HCEC 1CT (cell line): ENCODE measurements around the gene C2orf68.
"Not testable (repeated sequence)": the region's sequence is repeated elsewhere in the genome, so short reads cannot be mapped to it uniquely, and the experiment has no call there.

ENCODE experiments used
- DNase-seq: peaks from one replicate; pipeline ENCODE4 v3.0.0-alpha.2; 2017

Gene C2orf68, protein sequence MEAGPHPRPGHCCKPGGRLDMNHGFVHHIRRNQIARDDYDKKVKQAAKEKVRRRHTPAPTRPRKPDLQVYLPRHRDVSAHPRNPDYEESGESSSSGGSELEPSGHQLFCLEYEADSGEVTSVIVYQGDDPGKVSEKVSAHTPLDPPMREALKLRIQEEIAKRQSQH

GRCh38 chr2:85611705-85612587, at the start of gene C2orf68:
TSS of gene C2orf68 (minus strand) at chr2:85612066. CDS start at chr2:85611984, 82 bp downstream.
- DNase-seq, result peak; percentile 79

DNA sequence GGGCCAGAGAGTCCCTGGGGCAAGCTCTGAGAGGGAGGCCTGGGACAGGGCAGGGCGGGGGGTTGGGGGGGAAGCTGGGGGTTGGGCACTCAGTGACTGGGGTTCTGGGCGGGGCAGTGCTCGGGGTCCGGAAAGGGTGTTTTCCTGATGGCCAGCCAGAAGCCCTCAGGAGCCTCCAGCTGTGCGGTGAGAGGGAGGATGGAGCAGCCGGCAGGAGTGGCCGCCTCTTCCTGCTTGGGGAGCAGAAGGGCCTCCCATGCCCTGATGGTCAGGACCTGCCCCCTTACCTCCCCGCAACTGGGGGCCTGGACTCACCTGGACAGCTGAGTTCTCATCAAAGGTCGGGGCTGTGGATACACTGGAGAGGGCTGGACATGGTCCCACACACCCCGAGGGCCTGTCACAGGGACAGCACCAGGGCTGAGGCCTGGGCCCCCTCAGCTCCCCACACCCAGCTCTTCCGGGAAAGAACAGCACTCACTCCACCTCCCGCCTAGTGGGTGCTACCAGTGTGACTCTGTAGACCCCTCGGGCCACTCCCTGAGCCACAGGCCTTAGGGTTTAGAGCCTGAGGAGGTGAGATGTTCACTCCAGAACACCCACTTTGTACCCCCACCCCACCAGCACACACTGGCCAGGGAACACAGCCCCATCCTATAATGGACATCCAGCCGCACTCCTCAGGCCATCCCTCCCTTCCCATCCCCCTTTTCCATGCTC, 49.4 kb upstream of the C2orf68 start:
- no peak for DNase-seq

DNA sequence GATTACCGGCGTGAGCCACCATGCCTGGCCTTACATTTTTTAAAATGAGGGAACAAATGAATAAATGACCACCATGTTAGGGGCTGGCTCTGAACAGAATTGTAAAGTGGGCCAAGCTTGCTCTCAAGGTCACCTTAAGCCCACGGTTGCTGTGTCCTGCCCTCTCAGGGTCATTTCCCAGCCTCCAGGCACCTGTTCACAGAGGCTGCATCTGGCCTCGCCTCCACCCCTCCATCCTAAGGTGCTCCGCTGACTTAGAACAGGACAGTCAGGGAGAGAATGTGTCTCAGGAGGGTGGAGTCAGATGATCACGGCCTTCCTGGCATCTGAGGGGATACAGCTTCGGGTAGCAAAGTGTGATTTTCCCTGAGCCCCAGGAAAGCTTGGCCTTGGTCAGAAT, 48.9 kb upstream of the C2orf68 start:
- DNase-seq, result no peak

- DNase-seq, result not testable (repeated sequence)
Measured at GRCh38 chr2:85660301-85660700, 48.4 kb upstream of the C2orf68 start.

- DNase-seq, result no peak
Measured at GRCh38 chr2:85659324-85659981, 47.6 kb upstream of the C2orf68 start.

DNA sequence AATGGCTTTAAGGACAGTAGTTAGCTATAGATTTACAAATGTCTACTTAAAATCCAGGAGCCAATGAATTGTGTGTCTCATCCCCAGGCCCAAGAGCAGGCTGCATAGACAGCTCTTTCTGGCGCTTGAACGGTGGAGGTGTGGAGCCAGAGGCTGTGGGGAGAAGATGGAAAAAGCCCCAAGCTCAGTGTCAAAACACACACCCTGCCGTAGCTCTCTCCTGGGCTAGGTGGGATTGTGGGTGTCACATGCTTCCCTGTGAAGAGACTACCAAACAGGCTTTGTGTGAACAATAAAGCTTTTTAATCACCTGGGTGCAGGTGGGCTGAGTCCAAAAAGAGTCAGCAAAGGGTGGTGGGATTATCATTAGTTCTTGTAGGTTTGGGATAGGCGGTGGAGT, 45.5 kb upstream of the C2orf68 start:
- DNase-seq, result not testable (repeated sequence)

DNA sequence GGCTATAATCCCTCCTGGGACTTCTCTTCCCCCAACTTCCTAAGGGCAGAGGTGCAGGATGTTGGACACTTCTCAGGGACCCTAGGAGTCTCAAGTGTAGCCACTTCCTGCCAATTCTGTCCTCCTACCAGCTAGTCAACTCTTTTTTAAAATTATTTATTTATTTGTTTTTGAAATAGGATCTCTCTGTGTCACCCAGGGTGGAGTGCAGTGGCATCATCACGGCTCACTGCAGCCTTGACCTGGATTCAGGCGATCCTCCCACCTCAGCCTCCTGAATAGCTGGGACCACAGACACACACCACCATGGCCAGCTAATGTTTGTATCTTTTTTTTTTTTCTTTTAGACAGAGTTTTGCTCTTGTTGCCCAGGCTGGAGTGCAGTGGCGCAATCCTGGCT, 44.6 kb upstream of the C2orf68 start:
- DNase-seq, result peak; percentile 17

GRCh38 chr2:85655961-85656417, 44.1 kb upstream of the C2orf68 start:
- peak; percentile 62 for DNase-seq

DNA sequence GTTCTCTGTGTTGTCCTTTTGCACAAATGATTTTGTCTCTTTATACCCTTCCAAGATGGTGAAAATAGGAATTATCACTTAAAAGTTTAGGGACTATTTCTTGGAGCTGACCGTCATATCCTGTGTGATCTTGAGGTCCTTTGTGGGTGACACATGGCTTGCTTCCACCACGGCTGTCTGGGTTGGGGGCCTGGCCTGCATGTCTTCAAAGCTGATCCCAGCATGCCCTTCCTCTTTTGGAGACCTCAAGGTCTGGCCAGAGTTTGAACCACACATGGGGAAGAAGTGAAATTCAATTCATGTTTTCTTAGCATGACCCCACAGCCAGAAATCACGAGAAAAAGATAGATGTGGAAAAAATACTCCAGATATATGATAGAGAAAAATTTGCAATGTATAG, 42.1 kb upstream of the C2orf68 start:
- no peak for DNase-seq

DNA sequence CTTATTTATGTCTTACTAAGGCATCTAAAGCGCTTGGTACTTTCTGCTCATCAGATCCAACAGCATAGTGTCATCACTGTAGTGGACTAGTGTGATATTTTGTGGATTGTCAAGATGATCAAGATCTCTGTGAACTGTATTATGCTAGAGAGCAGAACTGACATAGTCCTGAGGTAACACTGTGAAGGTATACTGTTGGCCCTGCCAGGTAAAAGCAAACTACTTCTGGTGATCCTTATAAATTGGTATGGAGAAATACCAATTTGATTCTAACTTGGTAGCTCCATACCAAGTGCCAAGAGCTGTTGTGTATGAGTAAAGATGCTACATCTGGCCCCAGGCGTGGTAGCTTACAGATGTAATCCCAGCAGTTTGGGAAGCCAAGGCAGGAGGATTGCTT, 40.2 kb upstream of the C2orf68 start:
- no peak for DNase-seq

GRCh38 chr2:85651097-85651496, 39.2 kb upstream of the C2orf68 start:
- no peak for DNase-seq

- no peak for DNase-seq
Measured at GRCh38 chr2:85650456-85650855, 38.6 kb upstream of the C2orf68 start.

GRCh38 chr2:85649201-85650190, 37.6 kb upstream of the C2orf68 start:
- DNase-seq, result peak; percentile 88

- peak; percentile 66 for DNase-seq
Measured at GRCh38 chr2:85648619-85649018, 36.8 kb upstream of the C2orf68 start.

GRCh38 chr2:85647823-85648526, 36.1 kb upstream of the C2orf68 start:
- DNase-seq, result no peak

DNA sequence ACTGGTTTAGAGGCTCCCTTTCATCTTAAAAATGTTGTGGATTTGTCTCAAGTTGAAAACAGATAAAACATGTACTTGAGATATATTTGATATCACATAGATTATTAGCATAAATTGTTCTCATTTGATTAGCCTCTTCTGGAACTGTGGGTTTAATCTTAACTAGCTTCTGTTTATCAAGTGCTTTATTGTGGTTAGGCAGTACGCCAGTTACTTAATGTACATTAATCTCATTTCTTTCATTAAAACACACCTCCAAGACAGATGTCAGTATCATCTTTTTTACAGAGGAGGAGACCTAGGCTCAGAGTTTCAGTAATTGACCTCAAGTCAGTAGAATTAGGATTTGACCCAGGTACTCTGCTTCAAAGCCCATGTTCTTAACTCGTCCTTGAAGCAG, 34.3 kb upstream of the C2orf68 start:
- DNase-seq, result no peak

GRCh38 chr2:85644909-85645308, 33.0 kb upstream of the C2orf68 start:
- no peak for DNase-seq

- DNase-seq, result no peak
Measured at GRCh38 chr2:85642725-85643124, 30.9 kb upstream of the C2orf68 start.

GRCh38 chr2:85635636-85636035, 23.8 kb upstream of the C2orf68 start:
- peak; percentile 18 for DNase-seq

DNA sequence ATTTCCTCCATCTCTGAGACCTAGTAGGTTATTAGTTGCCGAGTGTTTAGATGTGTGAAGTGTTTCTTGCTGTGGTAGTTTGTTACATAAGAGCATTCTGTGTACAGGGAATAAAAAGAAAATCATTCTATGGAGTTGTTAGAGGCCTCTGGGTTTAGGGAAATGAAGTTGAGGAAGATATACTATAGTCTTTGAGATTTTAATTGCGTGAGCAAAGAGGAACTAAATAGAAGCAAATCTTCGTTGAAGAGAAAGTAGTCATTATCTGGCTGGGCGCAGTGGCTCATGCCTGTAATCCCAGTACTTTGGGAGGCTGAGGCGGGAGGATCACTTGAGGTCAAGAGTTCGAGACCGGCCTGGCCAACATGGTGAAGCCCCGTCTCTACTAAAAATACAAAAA, 23.1 kb upstream of the C2orf68 start:
- no peak for DNase-seq

- DNase-seq, result no peak
Measured at GRCh38 chr2:85631316-85631715, 19.4 kb upstream of the C2orf68 start.
